ENCODE results near the gene CEP89. TPM values are rescaled to one million over a fixed set of nuclear protein-coding genes. Genes with fewer than 3 reads are reported as not detected.
"Not testable (repeated sequence)": the region's sequence is repeated elsewhere in the genome, so short reads cannot be mapped to it uniquely, and the experiment has no call there.

The CEP89 gene
- polyA plus RNA-seq, 1 donor (not counting 4 experiments of a cell fraction or from before 2014, with no cell fraction given), result 11.2 TPM

GRCh38 chr19:32966750-32967149, 5.0 kb downstream of the CEP89 start:
- Histone ChIP-seq H2AFZ (ENCODE audit: control insufficient read depth, low read length) (no peak overlapping the region), H3K9me3 (ENCODE audit: control insufficient read depth, low read depth, low read length) (no peaks in the 10 kb centered on the region), H3K27me3 (ENCODE audit: control insufficient read depth, extremely low read depth, insufficient read depth, low read length) (no peaks in the 10 kb centered on the region), H3K4me3 (ENCODE audit: control insufficient read depth in 2 of 3, extremely low read depth in 1 of 3, insufficient read depth in 2 of 3, low read depth in 1 of 3, low read length in 3 of 3) (no peak overlapping the region), H3K4me1 (ENCODE audit: control insufficient read depth, extremely low read depth, insufficient read depth, low read length) (no peaks in the 10 kb centered on the region), H3K4me2 (ENCODE audit: control insufficient read depth, extremely low read depth, insufficient read depth, low read depth, low read length) (no peak overlapping the region), H3K27ac (ENCODE audit: control insufficient read depth, insufficient read depth, low read length) (no peak overlapping the region), H3K9me1 (ENCODE audit: control insufficient read depth, extremely low read depth, insufficient read depth, low read length) (peaks cover 4% of the 10 kb centered on the region), H4K20me1 (ENCODE audit: control insufficient read depth, extremely low read depth, insufficient read depth, low read length) (no peaks in the 10 kb centered on the region), H3K36me3 (ENCODE audit: control insufficient read depth in 2 of 2, extremely low read depth in 1 of 2, insufficient read depth in 2 of 2, low read length in 2 of 2) (peaks cover 5 to 16% of the 10 kb centered on the region in 2 experiments), H3K79me2 (ENCODE audit: control insufficient read depth, insufficient read depth, low read length) (peaks cover 37% of the 10 kb centered on the region), H3K9ac (ENCODE audit: control insufficient read depth, extremely low read depth, insufficient read depth, low read length) (no peak overlapping the region)
- no peak for FAIRE-seq
- no peak for DNase-seq (ENCODE audit: low read depth, low spot score)
- TF ChIP-seq EZH2 (IDR thresholded peaks at IDR 0.05; ENCODE audit: low read length), result no peak
- TF ChIP-seq, protein P1, sequence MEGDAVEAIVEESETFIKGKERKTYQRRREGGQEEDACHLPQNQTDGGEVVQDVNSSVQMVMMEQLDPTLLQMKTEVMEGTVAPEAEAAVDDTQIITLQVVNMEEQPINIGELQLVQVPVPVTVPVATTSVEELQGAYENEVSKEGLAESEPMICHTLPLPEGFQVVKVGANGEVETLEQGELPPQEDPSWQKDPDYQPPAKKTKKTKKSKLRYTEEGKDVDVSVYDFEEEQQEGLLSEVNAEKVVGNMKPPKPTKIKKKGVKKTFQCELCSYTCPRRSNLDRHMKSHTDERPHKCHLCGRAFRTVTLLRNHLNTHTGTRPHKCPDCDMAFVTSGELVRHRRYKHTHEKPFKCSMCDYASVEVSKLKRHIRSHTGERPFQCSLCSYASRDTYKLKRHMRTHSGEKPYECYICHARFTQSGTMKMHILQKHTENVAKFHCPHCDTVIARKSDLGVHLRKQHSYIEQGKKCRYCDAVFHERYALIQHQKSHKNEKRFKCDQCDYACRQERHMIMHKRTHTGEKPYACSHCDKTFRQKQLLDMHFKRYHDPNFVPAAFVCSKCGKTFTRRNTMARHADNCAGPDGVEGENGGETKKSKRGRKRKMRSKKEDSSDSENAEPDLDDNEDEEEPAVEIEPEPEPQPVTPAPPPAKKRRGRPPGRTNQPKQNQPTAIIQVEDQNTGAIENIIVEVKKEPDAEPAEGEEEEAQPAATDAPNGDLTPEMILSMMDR (optimal IDR thresholded peaks at IDR 0.05 in 1 of 3, IDR thresholded peaks at IDR 0.05 in 1 of 3, conservative IDR thresholded peaks at IDR 0.05 in 1 of 3; ENCODE audit: extremely low read depth in 1 of 3, insufficient read depth in 2 of 3, low read length in 3 of 3), result no peak
- dilution Hi-C loops (cut with MboI; ENCODE audit: extremely low pct_ligation_motif_present, low sequenced_read_pairs), result no loop called here

- H3K4me1 ChIP-seq (ENCODE audit: control insufficient read depth, extremely low read depth, insufficient read depth, low read length), result no peaks in the 10 kb centered on the region
- H3K4me3 ChIP-seq (ENCODE audit: control insufficient read depth in 2 of 3, extremely low read depth in 1 of 3, insufficient read depth in 2 of 3, low read depth in 1 of 3, low read length in 3 of 3), result no peak overlapping the region
- H3K9ac ChIP-seq (ENCODE audit: control insufficient read depth, extremely low read depth, insufficient read depth, low read length), result no peak overlapping the region
- H4K20me1 ChIP-seq (ENCODE audit: control insufficient read depth, extremely low read depth, insufficient read depth, low read length), result no peaks in the 10 kb centered on the region
- H3K9me1 ChIP-seq (ENCODE audit: control insufficient read depth, extremely low read depth, insufficient read depth, low read length), result no peaks in the 10 kb centered on the region
- H3K36me3 ChIP-seq (ENCODE audit: control insufficient read depth in 2 of 2, extremely low read depth in 1 of 2, insufficient read depth in 2 of 2, low read length in 2 of 2), result peaks cover 3 to 14% of the 10 kb centered on the region in 2 experiments
- no peaks in the 10 kb centered on the region for H3K9me3 ChIP-seq (ENCODE audit: control insufficient read depth, low read depth, low read length)
- TF ChIP-seq, protein P1 (optimal IDR thresholded peaks at IDR 0.05 in 1 of 3, IDR thresholded peaks at IDR 0.05 in 1 of 3, conservative IDR thresholded peaks at IDR 0.05 in 1 of 3; ENCODE audit: extremely low read depth in 1 of 3, insufficient read depth in 2 of 3, low read length in 3 of 3), result no peak
- no peak for TF ChIP-seq EZH2 (IDR thresholded peaks at IDR 0.05; ENCODE audit: low read length)
- no peaks in the 10 kb centered on the region for H3K27me3 ChIP-seq (ENCODE audit: control insufficient read depth, extremely low read depth, insufficient read depth, low read length)
- DNase-seq (ENCODE audit: low read depth, low spot score), result no peak
- no peaks in the 10 kb centered on the region for H3K79me2 ChIP-seq (ENCODE audit: control insufficient read depth, insufficient read depth, low read length)
- no peak overlapping the region for H3K27ac ChIP-seq (ENCODE audit: control insufficient read depth, insufficient read depth, low read length)
- dilution Hi-C loops (cut with MboI; ENCODE audit: extremely low pct_ligation_motif_present, low sequenced_read_pairs), result no loop called here
- FAIRE-seq, result no peak
- no peak overlapping the region for H3K4me2 ChIP-seq (ENCODE audit: control insufficient read depth, extremely low read depth, insufficient read depth, low read depth, low read length)
- H2AFZ ChIP-seq (ENCODE audit: control insufficient read depth, low read length), result no peak overlapping the region
Observed at GRCh38 chr19:32945260-32945659, 26.5 kb downstream of the CEP89 start.

- H3K9ac ChIP-seq (ENCODE audit: control insufficient read depth, extremely low read depth, insufficient read depth, low read length); H3K4me2 ChIP-seq (ENCODE audit: control insufficient read depth, extremely low read depth, insufficient read depth, low read depth, low read length); H3K27me3 ChIP-seq (ENCODE audit: control insufficient read depth, extremely low read depth, insufficient read depth, low read length); FAIRE-seq; H4K20me1 ChIP-seq (ENCODE audit: control insufficient read depth, extremely low read depth, insufficient read depth, low read length); H3K9me1 ChIP-seq (ENCODE audit: control insufficient read depth, extremely low read depth, insufficient read depth, low read length); DNase-seq (ENCODE audit: low read depth, low spot score); dilution Hi-C loops (cut with MboI; ENCODE audit: extremely low pct_ligation_motif_present, low sequenced_read_pairs); H3K79me2 ChIP-seq (ENCODE audit: control insufficient read depth, insufficient read depth, low read length); H3K9me3 ChIP-seq (ENCODE audit: control insufficient read depth, low read depth, low read length); H3K4me1 ChIP-seq (ENCODE audit: control insufficient read depth, extremely low read depth, insufficient read depth, low read length); H3K27ac ChIP-seq (ENCODE audit: control insufficient read depth, insufficient read depth, low read length); H3K4me3 ChIP-seq (ENCODE audit: control insufficient read depth in 2 of 3, extremely low read depth in 1 of 3, insufficient read depth in 2 of 3, low read depth in 1 of 3, low read length in 3 of 3); H2AFZ ChIP-seq (ENCODE audit: control insufficient read depth, low read length): not testable (repeated sequence)
- H3K36me3 ChIP-seq (ENCODE audit: control insufficient read depth in 2 of 2, extremely low read depth in 1 of 2, insufficient read depth in 2 of 2, low read length in 2 of 2), result peaks cover 3 to 12% of the 10 kb centered on the region in 2 experiments
Observed at GRCh38 chr19:32941273-32941672, 30.5 kb downstream of the CEP89 start.
